ENCODE results near the gene TRPM3. TPM values are rescaled to one million over a fixed set of nuclear protein-coding genes. Genes with fewer than 3 reads are reported as not detected.
A peak's percentile ranks its signal among the peaks of the same experiment; 100 is the strongest.

TRPM3 gene
- total RNA-seq, 1 donor: 0.72 TPM

DNA sequence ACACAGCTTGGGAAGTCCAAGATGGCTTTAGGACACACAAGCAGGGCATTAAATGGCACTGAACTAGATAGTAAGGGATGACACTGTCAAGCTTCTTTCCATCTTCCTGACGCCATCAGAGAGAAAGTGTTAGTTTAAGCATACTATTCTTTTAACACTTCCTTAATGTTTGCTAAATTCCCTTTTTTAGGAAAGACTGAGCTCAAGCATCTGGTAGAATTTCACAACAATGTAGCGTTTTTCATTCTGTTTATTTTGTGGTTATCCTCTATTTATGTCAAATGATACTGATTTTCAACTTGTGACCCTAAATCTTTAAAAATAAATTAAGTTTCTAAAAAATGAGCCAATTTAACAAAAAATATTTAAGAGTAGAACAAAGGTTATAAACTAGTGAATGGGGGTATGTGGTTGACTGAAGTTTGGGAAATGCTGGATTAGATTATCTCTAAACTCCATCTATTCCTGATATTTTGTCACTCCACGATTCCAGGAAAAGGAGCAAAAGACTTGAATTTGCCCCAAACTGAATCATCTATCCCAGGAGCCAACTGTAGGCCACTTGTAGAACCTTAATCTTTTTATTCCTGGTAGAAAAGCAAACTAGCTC lies 559.5 kb downstream of the TRPM3 start:
- H3K27ac ChIP-seq (ENCODE audit: low read depth, low read length): peak overlapping the region; percentile 31
- no peaks in the 10 kb centered on the region for H3K36me3 ChIP-seq (ENCODE audit: insufficient read depth, low read length)
- H3K9me3 ChIP-seq (ENCODE audit: low read depth, low read length): no peaks in the 10 kb centered on the region
- peak overlapping the region; percentile 2 for H2AFZ ChIP-seq (ENCODE audit: low read length)
- H3K27me3 ChIP-seq (ENCODE audit: insufficient read depth, low read length): no peaks in the 10 kb centered on the region
- H3K4me3 ChIP-seq (ENCODE audit: insufficient read depth, low read length): no peak overlapping the region
- peaks cover 24% of the 10 kb centered on the region for H3K4me1 ChIP-seq (ENCODE audit: insufficient read depth, low read length)
- H3K79me2 ChIP-seq (ENCODE audit: insufficient read depth, low read length): no peaks in the 10 kb centered on the region
- H3K4me2 ChIP-seq (ENCODE audit: insufficient read depth, low read length): no peak overlapping the region
- DNase-seq (ENCODE audit: insufficient read length, low spot score, missing footprints): no peak
- TF ChIP-seq, protein P1, sequence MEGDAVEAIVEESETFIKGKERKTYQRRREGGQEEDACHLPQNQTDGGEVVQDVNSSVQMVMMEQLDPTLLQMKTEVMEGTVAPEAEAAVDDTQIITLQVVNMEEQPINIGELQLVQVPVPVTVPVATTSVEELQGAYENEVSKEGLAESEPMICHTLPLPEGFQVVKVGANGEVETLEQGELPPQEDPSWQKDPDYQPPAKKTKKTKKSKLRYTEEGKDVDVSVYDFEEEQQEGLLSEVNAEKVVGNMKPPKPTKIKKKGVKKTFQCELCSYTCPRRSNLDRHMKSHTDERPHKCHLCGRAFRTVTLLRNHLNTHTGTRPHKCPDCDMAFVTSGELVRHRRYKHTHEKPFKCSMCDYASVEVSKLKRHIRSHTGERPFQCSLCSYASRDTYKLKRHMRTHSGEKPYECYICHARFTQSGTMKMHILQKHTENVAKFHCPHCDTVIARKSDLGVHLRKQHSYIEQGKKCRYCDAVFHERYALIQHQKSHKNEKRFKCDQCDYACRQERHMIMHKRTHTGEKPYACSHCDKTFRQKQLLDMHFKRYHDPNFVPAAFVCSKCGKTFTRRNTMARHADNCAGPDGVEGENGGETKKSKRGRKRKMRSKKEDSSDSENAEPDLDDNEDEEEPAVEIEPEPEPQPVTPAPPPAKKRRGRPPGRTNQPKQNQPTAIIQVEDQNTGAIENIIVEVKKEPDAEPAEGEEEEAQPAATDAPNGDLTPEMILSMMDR (IDR thresholded peaks at IDR 0.05; ENCODE audit: extremely low read depth, low read depth, low read length): no peak
- H4K20me1 ChIP-seq (ENCODE audit: insufficient read depth, low read length): no peaks in the 10 kb centered on the region

DNA sequence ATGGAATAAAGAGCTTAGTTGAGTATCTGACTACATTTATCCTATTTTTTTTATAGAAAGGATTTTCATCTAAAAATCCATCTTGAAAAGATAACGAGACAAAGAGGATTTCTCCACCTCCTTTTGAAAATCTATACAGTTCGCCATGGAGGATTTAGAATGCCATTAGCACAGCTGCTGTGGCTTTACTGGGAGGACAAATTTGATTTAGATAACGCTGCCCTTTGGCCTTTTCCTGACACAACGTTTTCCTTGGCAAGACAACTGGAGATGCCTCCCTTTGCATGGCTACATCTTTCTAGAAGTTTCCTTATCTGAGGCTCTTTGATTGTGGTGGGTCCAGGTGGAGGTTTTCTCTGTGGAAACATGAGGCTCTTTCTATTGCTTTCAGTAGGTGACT lies 560.3 kb downstream of the TRPM3 start:
- Histone ChIP-seq H3K36me3 (ENCODE audit: insufficient read depth, low read length) (no peaks in the 10 kb centered on the region), H3K27ac (ENCODE audit: low read depth, low read length) (peak overlapping the region; percentile 14), H4K20me1 (ENCODE audit: insufficient read depth, low read length) (no peaks in the 10 kb centered on the region), H3K27me3 (ENCODE audit: insufficient read depth, low read length) (no peaks in the 10 kb centered on the region), H3K4me1 (ENCODE audit: insufficient read depth, low read length) (peaks cover 22% of the 10 kb centered on the region), H3K4me3 (ENCODE audit: insufficient read depth, low read length) (no peak overlapping the region), H3K9me3 (ENCODE audit: low read depth, low read length) (no peaks in the 10 kb centered on the region), H2AFZ (ENCODE audit: low read length) (no peak overlapping the region), H3K79me2 (ENCODE audit: insufficient read depth, low read length) (no peaks in the 10 kb centered on the region), H3K4me2 (ENCODE audit: insufficient read depth, low read length) (no peak overlapping the region)
- no peak for DNase-seq (ENCODE audit: insufficient read length, low spot score, missing footprints)
- TF ChIP-seq, protein P1 (IDR thresholded peaks at IDR 0.05; ENCODE audit: extremely low read depth, low read depth, low read length): no peak

DNA sequence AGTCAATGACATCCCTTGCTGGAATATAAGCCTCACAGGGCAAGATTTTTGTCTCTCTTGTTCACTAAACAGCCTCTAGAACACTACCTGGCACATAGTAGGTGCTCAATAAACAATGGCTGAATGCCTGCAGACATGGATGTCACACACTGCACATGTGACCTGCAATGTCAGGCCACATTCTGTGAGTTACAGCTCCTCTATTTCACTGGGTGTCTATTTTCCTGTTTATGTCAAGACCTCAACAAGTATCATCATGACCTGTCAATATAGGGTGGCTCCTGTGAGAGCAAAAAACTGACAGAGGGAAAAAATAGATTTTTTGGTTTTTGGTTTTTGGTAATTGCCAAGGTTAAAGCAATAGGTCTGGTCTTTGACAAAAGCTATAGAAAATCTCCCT lies 562.3 kb downstream of the TRPM3 start:
- Histone ChIP-seq H2AFZ (ENCODE audit: low read length) (no peak overlapping the region), H3K4me2 (ENCODE audit: insufficient read depth, low read length) (no peak overlapping the region), H3K36me3 (ENCODE audit: insufficient read depth, low read length) (no peaks in the 10 kb centered on the region), H3K79me2 (ENCODE audit: insufficient read depth, low read length) (no peaks in the 10 kb centered on the region), H3K27me3 (ENCODE audit: insufficient read depth, low read length) (no peaks in the 10 kb centered on the region), H3K9me3 (ENCODE audit: low read depth, low read length) (no peaks in the 10 kb centered on the region), H4K20me1 (ENCODE audit: insufficient read depth, low read length) (no peaks in the 10 kb centered on the region), H3K4me3 (ENCODE audit: insufficient read depth, low read length) (no peak overlapping the region), H3K4me1 (ENCODE audit: insufficient read depth, low read length) (peaks cover 24% of the 10 kb centered on the region), H3K27ac (ENCODE audit: low read depth, low read length) (no peak overlapping the region)
- no peak for DNase-seq (ENCODE audit: insufficient read length, low spot score, missing footprints)
- TF ChIP-seq, protein P1 (IDR thresholded peaks at IDR 0.05; ENCODE audit: extremely low read depth, low read depth, low read length): no peak

DNA sequence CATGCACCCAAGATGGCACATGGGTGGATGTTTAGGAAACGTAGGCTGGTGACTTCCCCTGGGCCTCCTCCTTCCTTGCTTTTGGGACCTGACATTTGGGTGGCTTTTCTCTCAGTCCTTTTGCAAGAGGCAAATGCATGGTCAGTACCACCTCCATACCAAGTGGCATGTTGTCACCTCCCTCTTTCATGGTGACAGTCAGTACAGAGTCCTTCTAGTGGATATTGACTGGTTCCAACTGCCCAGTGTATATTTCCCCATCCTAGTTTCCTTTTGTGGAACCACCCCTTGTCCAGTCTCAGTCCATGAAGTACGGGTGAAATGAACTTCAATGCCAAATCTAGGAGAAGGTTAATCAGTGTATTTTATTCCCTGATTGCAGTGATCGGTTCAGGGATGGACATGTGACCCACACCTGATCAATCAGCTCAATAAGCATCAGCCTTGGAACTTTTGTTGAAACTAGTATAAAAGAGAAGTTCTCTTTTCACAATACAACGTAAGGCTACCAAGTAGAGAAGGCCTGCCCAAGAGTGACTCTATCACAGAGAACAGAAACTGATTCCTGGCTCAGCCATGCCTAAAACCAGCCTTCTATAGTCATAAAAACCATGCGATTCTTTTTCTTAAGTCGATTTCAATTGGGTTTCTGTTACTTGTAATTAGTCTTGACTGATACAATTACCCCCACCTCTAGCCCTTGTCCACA lies 563.6 kb downstream of the TRPM3 start:
- TF ChIP-seq, protein P1 (IDR thresholded peaks at IDR 0.05; ENCODE audit: extremely low read depth, low read depth, low read length): no peak
- Histone ChIP-seq H3K27me3 (ENCODE audit: insufficient read depth, low read length) (no peaks in the 10 kb centered on the region), H3K4me1 (ENCODE audit: insufficient read depth, low read length) (peaks cover 16% of the 10 kb centered on the region), H4K20me1 (ENCODE audit: insufficient read depth, low read length) (no peaks in the 10 kb centered on the region), H3K4me2 (ENCODE audit: insufficient read depth, low read length) (no peak overlapping the region), H3K79me2 (ENCODE audit: insufficient read depth, low read length) (no peaks in the 10 kb centered on the region), H3K36me3 (ENCODE audit: insufficient read depth, low read length) (no peaks in the 10 kb centered on the region), H3K9me3 (ENCODE audit: low read depth, low read length) (no peaks in the 10 kb centered on the region), H2AFZ (ENCODE audit: low read length) (no peak overlapping the region), H3K27ac (ENCODE audit: low read depth, low read length) (no peak overlapping the region), H3K4me3 (ENCODE audit: insufficient read depth, low read length) (no peak overlapping the region)
- DNase-seq (ENCODE audit: insufficient read length, low spot score, missing footprints): no peak
